NCI-H1105 (cell line): ENCODE results near the gene OBSCN.

ENCODE experiments used
- DNase-seq: peaks from one replicate; lab custom pipeline; 2025; lab: John Stamatoyannopoulos, UW

Gene OBSCN

DNA sequence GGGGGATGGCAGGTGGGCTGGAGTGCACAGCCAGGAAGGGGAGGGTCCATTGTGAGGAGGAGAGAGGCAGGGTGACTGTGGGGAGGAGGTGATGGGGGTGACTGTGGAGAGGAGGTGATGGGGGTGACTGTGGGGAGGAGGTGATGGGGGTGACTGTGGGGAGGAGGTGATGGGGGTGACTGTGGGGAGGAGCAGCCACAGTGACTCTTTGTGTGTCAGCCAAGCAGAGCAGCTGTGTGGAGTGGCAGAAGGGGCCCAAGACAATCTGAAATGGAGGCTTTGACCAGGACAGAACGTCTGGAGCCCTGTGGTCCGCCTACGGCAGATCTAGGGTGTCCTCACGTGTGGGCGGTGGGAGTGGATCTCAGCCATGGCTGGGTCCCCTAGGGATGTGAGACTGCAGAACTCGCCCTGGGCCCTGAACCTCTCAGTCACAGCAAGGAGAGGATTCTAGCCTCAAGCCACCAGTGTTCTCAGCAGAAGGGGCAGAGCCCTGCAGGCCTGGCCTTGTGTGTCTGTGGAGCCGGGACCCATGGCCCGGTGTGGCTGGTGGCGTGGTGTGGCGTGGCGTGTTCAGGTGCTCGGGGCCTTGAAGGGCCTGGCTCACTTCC is 81.5 kb downstream of the OBSCN start:
- no peak for DNase-seq

DNA sequence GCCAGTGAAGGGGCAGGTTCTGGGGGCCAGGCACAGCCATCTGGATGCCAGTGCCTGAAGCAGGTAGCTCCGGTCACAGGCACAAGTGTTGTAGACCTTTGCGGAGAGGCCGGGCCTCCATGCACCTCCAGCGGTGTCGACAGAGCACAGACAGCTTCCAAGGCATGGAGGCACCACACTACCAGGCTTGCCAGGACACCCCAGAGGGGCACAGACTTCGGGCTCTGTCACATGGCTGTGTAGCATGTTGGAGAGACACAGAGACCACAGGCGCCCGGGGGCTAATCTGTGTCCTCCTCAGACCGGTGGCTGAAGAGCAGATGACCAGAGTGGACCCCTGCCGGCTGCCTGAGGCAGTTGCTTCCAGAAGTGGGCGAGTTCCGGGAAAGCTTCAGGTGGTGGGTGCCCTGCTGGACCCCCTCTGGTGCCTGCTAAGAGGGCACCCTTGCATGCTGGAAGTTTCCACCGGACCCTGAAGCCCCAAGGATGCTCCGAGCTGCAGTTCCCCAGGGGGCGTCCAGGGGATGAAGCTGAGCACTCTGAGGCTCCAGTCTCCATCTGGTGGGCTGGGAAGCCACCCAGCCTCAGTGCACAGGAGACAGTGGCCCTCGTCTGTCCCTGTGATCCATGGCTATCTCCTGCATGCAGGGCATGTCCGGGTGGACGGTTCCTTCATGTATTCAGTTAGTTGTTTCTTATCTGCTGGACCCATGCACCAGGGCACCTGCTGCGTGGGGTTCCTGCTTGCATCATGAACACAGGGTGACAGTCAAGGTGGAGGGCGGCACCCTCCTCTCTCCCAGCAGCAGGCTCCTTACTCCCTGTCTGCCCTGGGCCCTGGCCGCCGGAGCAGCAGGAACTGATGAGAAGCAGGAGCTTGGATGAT is 82.4 kb downstream of the OBSCN start:
- no peak for DNase-seq

GRCh38 chr1:228291906-228292608 is 84.2 kb downstream of the OBSCN start:
- no peak for DNase-seq

DNA sequence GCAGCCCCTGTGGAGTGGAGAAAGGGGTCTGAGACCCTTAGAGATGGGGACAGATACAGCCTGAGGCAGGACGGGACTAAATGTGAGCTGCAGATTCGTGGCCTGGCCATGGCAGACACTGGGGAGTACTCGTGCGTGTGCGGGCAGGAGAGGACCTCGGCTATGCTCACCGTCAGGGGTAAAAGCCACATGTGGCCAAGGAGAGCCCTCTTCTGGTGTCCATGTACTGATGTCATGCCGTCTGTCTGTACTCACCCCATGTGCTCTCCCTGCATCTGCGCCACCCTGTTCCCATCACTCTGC is 84.7 kb downstream of the OBSCN start:
- DNase-seq, result no peak

- DNase-seq, result no peak
These were observed 85.5 kb downstream of the OBSCN start for GRCh38 chr1:228293393-228293792.

DNA sequence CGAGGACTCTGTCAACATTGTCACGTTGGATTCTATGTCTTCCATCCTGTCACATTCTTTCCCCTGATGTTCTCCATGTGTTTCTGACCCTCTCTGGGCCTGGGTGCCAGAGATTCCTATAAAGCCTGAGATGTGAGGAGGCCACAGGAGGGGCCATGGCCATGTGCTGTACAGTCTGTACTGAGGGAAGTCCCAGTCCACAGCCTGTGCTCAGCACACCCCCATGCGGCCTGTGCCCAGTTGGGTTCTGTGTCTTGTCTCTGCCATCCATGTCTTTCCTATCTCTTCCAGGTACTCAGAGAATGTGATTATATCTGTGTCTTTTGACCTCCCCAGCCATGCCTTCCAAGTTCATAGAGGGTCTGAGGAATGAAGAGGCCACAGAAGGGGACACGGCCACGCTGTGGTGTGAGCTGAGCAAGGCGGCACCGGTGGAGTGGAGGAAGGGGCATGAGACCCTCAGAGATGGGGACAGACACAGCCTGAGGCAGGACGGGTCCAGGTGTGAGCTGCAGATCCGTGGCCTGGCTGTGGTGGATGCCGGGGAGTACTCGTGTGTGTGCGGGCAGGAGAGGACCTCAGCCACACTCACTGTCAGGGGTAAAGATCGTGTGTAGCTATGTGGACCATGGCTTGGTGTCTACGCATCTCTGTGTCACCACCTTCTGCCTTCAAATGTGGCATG is 86.1 kb downstream of the OBSCN start:
- DNase-seq, result no peak

DNA sequence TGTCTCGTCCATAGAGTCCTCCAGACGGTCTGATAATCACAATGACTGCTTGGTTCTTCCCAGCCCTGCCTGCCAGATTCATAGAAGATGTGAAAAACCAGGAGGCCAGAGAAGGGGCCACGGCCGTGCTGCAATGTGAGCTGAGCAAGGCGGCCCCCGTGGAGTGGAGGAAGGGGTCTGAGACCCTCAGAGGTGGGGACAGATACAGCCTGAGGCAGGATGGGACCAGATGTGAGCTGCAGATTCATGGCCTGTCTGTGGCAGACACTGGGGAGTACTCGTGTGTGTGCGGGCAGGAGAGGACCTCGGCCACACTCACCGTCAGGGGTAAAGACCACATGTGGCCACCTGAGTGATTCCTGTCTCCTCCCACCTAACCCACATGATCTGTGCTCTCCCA is 86.9 kb downstream of the OBSCN start:
- no peak for DNase-seq

DNA sequence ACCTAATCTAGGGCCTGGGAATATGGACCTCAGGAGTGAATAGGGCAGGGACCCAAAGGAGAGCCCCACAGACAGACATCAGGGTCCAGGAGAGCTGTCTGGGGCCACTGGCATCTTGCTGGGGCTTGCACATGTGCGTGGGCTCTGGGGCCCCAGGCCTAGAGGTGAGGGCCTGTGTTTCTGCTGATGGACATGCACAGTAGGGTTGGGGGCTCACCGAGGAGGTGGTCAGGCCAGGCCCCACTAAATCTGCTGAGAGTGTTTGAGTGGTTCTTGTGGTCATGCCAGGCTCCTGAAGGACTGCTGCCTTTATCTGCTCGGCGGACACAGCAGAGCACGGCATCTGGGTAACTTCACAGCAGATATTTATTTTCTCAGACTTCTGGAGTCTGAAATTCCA is 87.4 kb downstream of the OBSCN start:
- DNase-seq, result no peak

- no peak for DNase-seq
These were observed 88.1 kb downstream of the OBSCN start for GRCh38 chr1:228295981-228296380.

DNA sequence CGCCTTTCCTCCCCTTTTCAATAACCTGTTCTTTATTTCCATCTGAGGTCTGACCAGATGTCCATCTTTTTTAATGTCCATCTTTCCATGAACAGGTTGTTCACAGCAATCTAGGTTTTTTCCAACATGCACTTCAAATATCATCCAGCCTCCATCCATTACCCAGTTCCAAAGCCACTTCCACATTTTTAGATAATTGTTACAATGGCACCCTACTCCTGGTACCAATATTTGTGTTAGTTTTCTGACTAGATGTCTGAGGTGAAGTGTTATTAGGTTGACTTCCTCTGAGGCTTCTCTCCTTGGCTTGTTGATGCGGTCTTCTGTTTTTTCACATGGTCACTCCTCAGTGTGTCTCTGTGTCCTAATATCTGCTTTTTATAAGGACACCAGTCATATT is 89.4 kb downstream of the OBSCN start:
- no peak for DNase-seq

DNA sequence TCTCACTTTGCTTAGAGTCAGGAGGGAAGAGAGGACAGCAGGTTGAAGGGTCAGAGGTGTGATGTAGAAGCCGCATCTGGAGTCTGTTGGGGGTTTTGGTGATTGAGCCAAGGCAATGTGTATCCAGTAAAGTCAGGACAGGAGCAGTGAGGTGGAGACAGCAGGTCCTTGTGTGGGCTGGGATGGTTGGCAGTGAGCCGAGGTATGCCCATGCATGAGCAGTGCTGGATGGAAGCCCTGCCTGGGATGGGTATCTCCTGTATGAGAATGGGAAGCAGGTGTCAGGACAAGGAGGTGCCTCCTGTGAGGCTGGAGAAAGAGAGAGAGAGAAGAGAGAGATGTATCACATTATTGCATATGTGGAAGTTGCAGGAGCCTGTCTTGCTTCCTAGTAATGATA is 90.0 kb downstream of the OBSCN start:
- DNase-seq, result no peak

GRCh38 chr1:228298471-228298870 is 90.6 kb downstream of the OBSCN start:
- no peak for DNase-seq

- no peak for DNase-seq
These were observed 91.4 kb downstream of the OBSCN start for GRCh38 chr1:228299211-228299610.

DNA sequence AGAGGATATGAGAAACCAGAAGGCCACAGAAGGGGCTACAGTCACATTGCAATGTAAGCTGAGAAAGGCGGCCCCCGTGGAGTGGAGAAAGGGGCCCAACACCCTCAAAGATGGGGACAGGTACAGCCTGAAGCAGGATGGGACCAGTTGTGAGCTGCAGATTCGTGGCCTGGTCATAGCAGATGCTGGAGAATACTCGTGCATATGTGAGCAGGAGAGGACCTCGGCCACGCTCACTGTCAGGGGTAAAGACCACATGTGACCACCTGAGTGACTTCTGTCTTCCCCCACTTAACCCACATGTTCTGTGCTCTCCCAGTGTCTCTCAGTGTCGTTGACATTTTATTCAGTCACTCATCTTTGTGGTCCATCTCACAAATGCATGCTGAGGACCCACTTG is 92.1 kb downstream of the OBSCN start:
- DNase-seq, result no peak

DNA sequence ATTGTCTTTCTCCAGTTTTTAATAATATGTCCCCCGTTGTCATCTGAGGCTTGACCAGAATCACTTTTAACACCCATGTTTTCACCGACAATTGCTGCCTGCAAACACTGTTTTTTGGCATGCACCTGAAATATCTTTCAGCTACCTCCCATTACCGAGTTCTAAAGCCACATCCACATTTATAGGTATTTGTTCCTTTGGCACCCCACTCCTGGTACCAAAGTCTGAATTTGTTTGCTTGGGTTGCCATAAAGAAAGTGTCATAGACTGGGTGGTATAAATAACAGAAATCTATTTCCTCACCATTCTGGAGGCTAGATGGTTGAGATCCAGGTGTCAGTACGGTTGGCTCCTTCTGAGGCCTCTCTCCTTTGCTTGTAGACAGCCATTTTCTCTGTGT is 94.2 kb downstream of the OBSCN start:
- no peak for DNase-seq

- no peak for DNase-seq
These were observed 95.8 kb downstream of the OBSCN start for GRCh38 chr1:228303596-228303995.

DNA sequence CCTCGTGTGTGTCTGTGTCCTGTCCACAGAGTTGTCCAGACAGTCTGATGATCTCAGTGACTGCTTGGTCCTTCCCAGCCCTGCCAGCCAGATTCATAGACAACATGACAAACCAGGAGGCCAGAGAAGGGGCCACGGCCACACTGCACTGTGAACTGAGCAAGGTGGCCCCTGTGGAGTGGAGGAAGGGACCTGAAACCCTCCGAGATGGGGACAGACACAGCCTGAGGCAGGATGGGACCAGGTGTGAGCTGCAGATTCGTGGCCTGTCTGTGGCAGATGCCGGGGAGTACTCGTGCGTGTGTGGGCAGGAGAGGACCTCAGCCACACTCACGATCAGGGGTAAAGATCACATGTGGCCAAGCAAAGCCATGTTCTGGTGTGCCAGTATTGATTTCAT is 96.4 kb downstream of the OBSCN start:
- no peak for DNase-seq

DNA sequence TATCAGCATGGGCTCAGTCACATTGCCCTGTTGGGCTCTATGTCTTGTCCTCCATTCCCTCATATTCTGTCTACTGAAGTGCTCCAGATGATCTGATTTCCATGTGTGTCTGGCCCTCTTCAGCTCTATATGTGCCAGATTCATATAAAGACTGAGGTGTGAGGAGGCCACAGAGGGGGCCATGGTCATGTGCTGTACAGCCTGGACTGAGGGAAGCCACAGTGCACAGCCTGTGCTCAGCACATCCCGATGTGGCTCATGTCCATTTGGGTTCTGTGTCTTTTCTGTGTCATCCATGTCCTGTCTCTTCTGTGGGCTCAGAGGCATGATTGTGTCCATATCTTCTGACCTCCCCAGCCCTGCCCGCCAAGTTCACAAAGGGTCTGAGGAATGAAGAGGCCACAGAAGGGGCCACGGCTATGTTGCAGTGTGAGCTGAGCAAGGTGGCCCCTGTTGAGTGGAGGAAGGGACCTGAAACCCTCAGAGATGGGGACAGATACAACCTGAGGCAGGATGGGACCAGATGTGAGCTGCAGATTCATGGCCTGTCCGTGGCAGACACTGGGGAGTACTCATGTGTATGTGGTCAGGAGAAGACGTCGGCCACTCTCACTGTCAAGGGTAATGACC is 97.0 kb downstream of the OBSCN start:
- no peak for DNase-seq

DNA sequence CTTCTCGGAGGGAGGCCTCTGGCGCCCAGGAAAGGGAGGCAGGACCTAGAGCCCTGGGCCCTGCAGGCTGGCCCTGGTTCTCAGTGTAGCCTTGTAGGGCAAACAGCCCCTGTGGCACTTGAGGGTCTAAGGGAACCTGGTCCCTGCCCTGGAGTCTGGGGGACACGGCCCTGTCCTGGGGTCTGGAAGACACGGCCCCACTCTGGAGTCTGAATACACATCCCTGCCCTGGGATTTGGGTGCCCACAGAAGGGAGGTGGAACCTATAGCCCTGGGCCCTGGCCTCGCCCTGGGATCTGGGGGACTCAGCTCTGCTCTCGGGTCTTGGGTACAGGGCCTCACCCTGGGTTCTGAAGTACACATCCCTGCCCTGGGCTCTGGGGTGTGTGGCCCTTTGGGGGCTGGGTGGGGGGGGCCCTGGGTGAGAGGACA is 97.9 kb downstream of the OBSCN start:
- DNase-seq, result no peak

GRCh38 chr1:228306275-228307217 is 98.7 kb downstream of the OBSCN start:
- no peak for DNase-seq
